Neural cell (in vitro differentiated cells): ENCODE data around the gene GSX2. TPM values are rescaled to one million over a fixed set of nuclear protein-coding genes. Genes with fewer than 3 reads are reported as not detected.

Experiments used
- H2AFZ ChIP-seq: fragments of 200-600, 300-800 bp; sonication (generic), shearing (Covaris generic); 2 replicates; pipeline ENCODE4 v1.6.0; 2014; ENCODE audit warnings: low read depth, mild to moderate bottlenecking, antibody characterized with exemption, low read length, moderate library complexity
- H3F3A ChIP-seq: fragments of 200-600 bp; shearing (Covaris generic); 2 replicates; pipeline ENCODE4 v1.6.1; 2016; ENCODE audit warnings: mild to moderate bottlenecking, moderate library complexity, mixed read lengths, antibody characterized with exemption, low read length; ENCODE audit not compliant: insufficient read depth, poor library complexity, severe bottlenecking
- H3K27ac ChIP-seq: fragments of 200-600, 300-800 bp; sonication (generic), shearing (Covaris generic); 2 replicates; pipeline ENCODE4 v1.5.1; 2014; ENCODE audit warnings: mild to moderate bottlenecking, low read length, moderate library complexity
- H3K27me3 ChIP-seq: fragments of 300-800, 200-600 bp; sonication (generic), shearing (Covaris generic); 2 replicates; pipeline ENCODE4 v1.6.0; 2014; ENCODE audit warnings: mild to moderate bottlenecking, low read depth, low read length, moderate library complexity; ENCODE audit not compliant: insufficient read depth
- H3K36me3 ChIP-seq: fragments of 300-800, 200-600 bp; sonication (generic), shearing (Covaris generic); 2 replicates; pipeline ENCODE4 v1.5.1; 2014; ENCODE audit warnings: mild to moderate bottlenecking, antibody characterized with exemption, low read length, moderate library complexity; ENCODE audit not compliant: insufficient read depth
- H3K4me2 ChIP-seq: fragments of 300-800, 200-600 bp; sonication (generic), shearing (Covaris generic); 2 replicates; pipeline ENCODE4 v1.6.0; 2014; ENCODE audit warnings: mild to moderate bottlenecking, low read length
- H3K4me3 ChIP-seq: fragments of 300-800, 200-600 bp; sonication (generic), shearing (Covaris generic); 2 replicates; pipeline ENCODE4 v1.5.1; 2014; ENCODE audit warnings: mild to moderate bottlenecking, low read length, moderate library complexity
- H3K79me2 ChIP-seq: fragments of 200-600 bp; shearing (Covaris generic); replicated peaks from 2 replicates; pipeline ENCODE4 v1.6.0; 2014; ENCODE audit warnings: mild to moderate bottlenecking, low read length, moderate library complexity; ENCODE audit not compliant: insufficient read depth
- H3K9ac ChIP-seq: fragments of 300-800, 200-600 bp; sonication (generic), shearing (Covaris generic); 2 replicates; pipeline ENCODE4 v1.6.1; 2016; ENCODE audit warnings: mild to moderate bottlenecking, low read length, mixed read lengths
- H3K9me2 ChIP-seq: fragments of 200-600 bp; shearing (Covaris generic); 2 replicates; pipeline ENCODE4 v1.6.1; 2016; ENCODE audit warnings: mild to moderate bottlenecking, low read length, mixed read lengths; ENCODE audit not compliant: insufficient read depth
- H3K9me3 ChIP-seq: fragments of 200-600, 300-800 bp; sonication (generic), shearing (Covaris generic); 2 replicates; pipeline ENCODE4 v1.6.1; 2016; ENCODE audit warnings: mild to moderate bottlenecking, mixed run types, low read length, moderate library complexity, mixed read lengths
- H4K20me1 ChIP-seq: fragments of 200-600 bp; shearing (Covaris generic); 2 replicates; pipeline ENCODE4 v1.6.1; 2016; ENCODE audit warnings: mild to moderate bottlenecking, mixed run types; ENCODE audit not compliant: insufficient read depth
- CTCF ChIP-seq: fragments of 450-650 bp; IDR thresholded peaks from 2 replicates; pipeline ENCODE4 v1.5.1; 2014; ENCODE audit warnings: antibody characterized with exemption, mild to moderate bottlenecking, moderate library complexity; ENCODE audit not compliant: poor library complexity, severe bottlenecking
- EP300 ChIP-seq: fragments of 450-650 bp; conservative IDR thresholded peaks from 2 replicates; pipeline ENCODE4 v1.6.1; 2014; ENCODE audit warnings: antibody characterized with exemption, mild to moderate bottlenecking, moderate library complexity; ENCODE audit not compliant: poor library complexity, severe bottlenecking
- EZH2 ChIP-seq: fragments of 200-600, 300-800 bp; shearing (Covaris generic), sonication (generic); IDR thresholded peaks from 2 replicates; pipeline ENCODE4 v1.6.1; 2014; ENCODE audit warnings: antibody characterized with exemption, low read length, borderline replicate concordance, mild to moderate bottlenecking; ENCODE audit not compliant: insufficient read depth, poor library complexity, severe bottlenecking
- MXI1 ChIP-seq: fragments of 450-650 bp; conservative IDR thresholded peaks from 2 replicates; pipeline ENCODE4 v1.6.1; 2014; ENCODE audit warnings: antibody characterized with exemption, mild to moderate bottlenecking; ENCODE audit not compliant: poor library complexity, severe bottlenecking
- POLR2AphosphoS5 ChIP-seq: IDR thresholded peaks from 2 replicates; pipeline ENCODE4 v1.6.1; 2012
- RAD21 ChIP-seq: fragments of 450-650 bp; conservative IDR thresholded peaks from 2 replicates; pipeline ENCODE4 v1.6.1; 2014; ENCODE audit warnings: antibody characterized with exemption, mild to moderate bottlenecking, moderate library complexity
- REST ChIP-seq: IDR thresholded peaks from 2 replicates; pipeline ENCODE4 v1.6.1; 2012; ENCODE audit warnings: borderline replicate concordance
- SMC3 ChIP-seq: fragments of 450-650 bp; conservative IDR thresholded peaks from 2 replicates; pipeline ENCODE4 v1.6.1; 2014; ENCODE audit warnings: antibody characterized with exemption, mild to moderate bottlenecking, moderate library complexity; ENCODE audit not compliant: poor library complexity
- TAF1 ChIP-seq: IDR thresholded peaks from 2 replicates; pipeline ENCODE4 v1.6.1; 2012; ENCODE audit warnings: low read depth
- polyA plus RNA-seq: library from polyadenylated mRNA; depleted of rRNA; stranded (reverse); fragments of >200 nt; gene quantifications from 2 replicates; pipeline ENCODE4 v1.2.3, GENCODE V29; 2014
- small RNA-seq, 3 experiments: library from RNA; depleted of rRNA; stranded (forward); fragments of <200 nt; gene quantifications; one replicate each; pipeline ENCODE3, GENCODE V24; 2012

Gene GSX2
- polyA plus RNA-seq, 1 donor from 2014 or later, result 0.87 TPM

DNA sequence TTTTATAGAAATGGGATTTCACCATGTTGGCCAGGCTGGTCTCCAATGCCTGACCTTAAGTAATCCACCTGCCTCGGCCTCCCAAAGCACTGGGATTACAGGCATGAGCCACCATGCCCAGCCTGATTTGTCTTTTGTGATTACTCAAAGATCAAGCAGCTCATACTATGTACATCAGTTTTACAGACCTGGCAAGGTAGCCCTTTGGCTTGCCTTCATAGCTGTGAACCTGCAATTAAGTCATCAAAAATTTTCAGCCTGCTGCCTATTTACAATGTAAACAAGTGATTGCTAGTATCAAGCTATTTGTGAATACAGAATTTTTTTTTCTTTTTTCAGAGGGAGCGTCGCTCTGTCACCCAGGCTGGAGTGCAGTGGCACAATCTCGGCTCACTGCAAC lies 46.2 kb downstream of the GSX2 start:
- no peaks in the 10 kb centered on the region for H3F3A ChIP-seq
- H3K4me2 ChIP-seq, result no peak overlapping the region
- no peak overlapping the region for H3K9ac ChIP-seq
- no peak for TF ChIP-seq REST
- H3K27ac ChIP-seq, result no peak overlapping the region
- no peak overlapping the region for H2AFZ ChIP-seq
- H3K27me3 ChIP-seq, result no peaks in the 10 kb centered on the region
- no peaks in the 10 kb centered on the region for H3K36me3 ChIP-seq
- H3K9me2 ChIP-seq, result no peaks in the 10 kb centered on the region
- no peaks in the 10 kb centered on the region for H4K20me1 ChIP-seq
- H3K9me3 ChIP-seq, result no peaks in the 10 kb centered on the region
- no peaks in the 10 kb centered on the region for H3K79me2 ChIP-seq
- no peak overlapping the region for H3K4me3 ChIP-seq

- H3K4me2 ChIP-seq, result no peak overlapping the region
- TF ChIP-seq EZH2 (no peak), REST (no peak), SMC3 (no peak), TAF1 (no peak), POLR2AphosphoS5 (no peak), CTCF (no peak), EP300 (no peak), RAD21 (no peak), MXI1 (no peak)
- no peaks in the 10 kb centered on the region for H3K27me3 ChIP-seq
- no peaks in the 10 kb centered on the region for H3K9me3 ChIP-seq
- no peak overlapping the region for H3K27ac ChIP-seq
- no peaks in the 10 kb centered on the region for H3F3A ChIP-seq
- H3K36me3 ChIP-seq, result no peaks in the 10 kb centered on the region
- no peak overlapping the region for H3K9ac ChIP-seq
- H4K20me1 ChIP-seq, result no peaks in the 10 kb centered on the region
- H3K4me3 ChIP-seq, result no peak overlapping the region
- no peaks in the 10 kb centered on the region for H3K79me2 ChIP-seq
- no peaks in the 10 kb centered on the region for H3K9me2 ChIP-seq
- no peak overlapping the region for H2AFZ ChIP-seq
These were observed 49.4 kb downstream of the GSX2 start for GRCh38 chr4:54149323-54149722.

Small RNA genes within 50 kb of the gene (small RNA-seq; reads per million reads assigned to genes)
- 0 reads per million in 3 experiments for gene AC110792.1

Other genes with a start within 250 kb of the GSX2 start
- gene CHIC2, start 35.6 kb upstream of the GSX2 start, polyA plus RNA-seq, result 51.8 and 58.5 TPM in 2 replicates
- 0.40 and 0.43 TPM in 2 replicates for gene PDGFRA, start 129.1 kb downstream of the GSX2 start, polyA plus RNA-seq